K562 (cell line): Measurements from ENCODE around the gene PAQR7. TPM values are rescaled to one million over a fixed set of nuclear protein-coding genes. Genes with fewer than 3 reads are reported as not detected.

Experiments used
- ATAC-seq: fragments of 200-7000 bp; cut with Tn5 transposase; 3 replicates; pipeline ENCODE4 v1.9.1; 2020; ENCODE audit warnings: moderate library complexity
- BruUV-seq: library from RNA; stranded (reverse); fragments of 400-500 nt; replicated peaks from 2 replicates; lab custom pipeline; 2021; lab: Mats Ljungman, UMichigan
- CTCF ChIA-PET: fragments of 300-600 bp; formaldehyde crosslinking; extraction: SDS; loops from one replicate; lab custom pipeline; 2021; ENCODE audit warnings: low intra/inter-chr PET ratio; lab: Yijun Ruan, JAX
- POLR2A ChIA-PET: fragments of 300-600, 350-650 bp; sonication (Branson Sonifier 250); formaldehyde crosslinking; extraction: SDS; loops from one replicate; lab custom pipeline; 2021; ENCODE audit warnings: antibody characterized with exemption, inconsistent platforms; lab: Yijun Ruan, JAX
- DNase-seq, 4 experiments: peaks; one replicate each; pipeline versions ENCODE4 v3.0.0 to v3.0.0-alpha.2; 2011 to 2018; ENCODE audit warnings: low spot score in 3 of 4, mixed read lengths in 3 of 4; ENCODE audit errors: extremely low read depth in 1 of 4
- FAIRE-seq: peaks from 2 replicates; lab custom pipeline; 2011; peaks lifted over from hg19 to GRCh38; lab: Jason Lieb, UNC
- H2AFZ ChIP-seq: 2 replicates; pipeline ENCODE4 v1.6.0; 2011; ENCODE audit warnings: low read depth, low read length, control low read depth, inconsistent platforms
- H3K27ac ChIP-seq: fragments of 200-600 bp; 3 replicates; pipeline ENCODE4 v1.8.0; 2011; ENCODE audit warnings: low read depth, mild to moderate bottlenecking, control low read depth, inconsistent platforms, low read length, moderate library complexity, mixed read lengths; ENCODE audit errors: extremely low read depth
- H3K27me3 ChIP-seq, 2 experiments: fragments of 300-600 bp in 1 of 2; 2 replicates in 1 of 2; 3 replicates in 1 of 2; pipeline versions ENCODE4 v1.6.0 to v1.8.0; 2011; ENCODE audit warnings: inconsistent platforms in 2 of 2, low read length in 2 of 2, mild to moderate bottlenecking in 1 of 2, mixed read lengths in 1 of 2, moderate library complexity in 1 of 2; ENCODE audit not compliant: control insufficient read depth in 2 of 2, insufficient read depth in 2 of 2
- H3K36me3 ChIP-seq: fragments of 300-600 bp; 3 replicates; pipeline ENCODE4 v1.8.0; 2011; ENCODE audit warnings: mild to moderate bottlenecking, low read length, inconsistent platforms; ENCODE audit not compliant: control insufficient read depth, insufficient read depth
- H3K4me1 ChIP-seq, 2 experiments: fragments of 200-600 bp in 1 of 2; replicated peaks in 1 of 2; 2 replicates in 1 of 2; 3 replicates in 1 of 2; pipeline versions ENCODE4 v1.5.1 to v1.8.0; 2011; ENCODE audit warnings: inconsistent platforms in 2 of 2, low read length in 2 of 2, mild to moderate bottlenecking in 1 of 2, mixed read lengths in 1 of 2, moderate library complexity in 1 of 2; ENCODE audit not compliant: control insufficient read depth in 2 of 2, insufficient read depth in 2 of 2
- H3K4me2 ChIP-seq: 2 replicates; pipeline ENCODE4 v1.6.1; 2011; ENCODE audit warnings: low read length, control low read depth, inconsistent platforms, mixed read lengths; ENCODE audit not compliant: insufficient read depth
- H3K4me3 ChIP-seq: fragments of 200-600 bp; sonication (generic), shearing (Covaris generic); 2 replicates; pipeline ENCODE4 v1.5.1; 2016; ENCODE audit warnings: control low read depth, inconsistent platforms
- H3K79me2 ChIP-seq: fragments of 200-600 bp; 3 replicates; pipeline ENCODE4 v1.8.0; 2011; ENCODE audit warnings: low read length, inconsistent platforms; ENCODE audit not compliant: control insufficient read depth, insufficient read depth
- H3K9ac ChIP-seq, 2 experiments: 2 replicates each; pipeline versions ENCODE4 v1.6.0 to v1.6.1; 2011; ENCODE audit warnings: low read depth in 2 of 2, low read length in 2 of 2, control low read depth in 1 of 2, inconsistent platforms in 1 of 2, mild to moderate bottlenecking in 1 of 2, mixed read lengths in 1 of 2; ENCODE audit not compliant: insufficient read depth in 1 of 2
- H3K9me1 ChIP-seq: one replicate; pipeline ENCODE4 v1.6.0; 2011; ENCODE audit warnings: inconsistent platforms, mild to moderate bottlenecking, low read length, moderate library complexity; ENCODE audit not compliant: control insufficient read depth, insufficient read depth
- H3K9me3 ChIP-seq: replicated peaks from 2 replicates; pipeline ENCODE4 v1.5.1; 2011; ENCODE audit warnings: low read depth, low read length, inconsistent platforms; ENCODE audit not compliant: control insufficient read depth, insufficient read depth
- H4K20me1 ChIP-seq: replicated peaks from 2 replicates; pipeline ENCODE4 v1.6.1; 2011; ENCODE audit warnings: low read length, inconsistent platforms, mixed read lengths; ENCODE audit not compliant: control insufficient read depth, insufficient read depth
- ETV6 ChIP-seq, 3 experiments: fragments of 150-350 bp in 1 of 3; sonication (generic) in 1 of 3; formaldehyde crosslinking in 1 of 3; IDR thresholded peaks; 2 replicates each; pipeline versions ENCODE4 v1.6.1 to v1.8.0; 2014 to 2022; ENCODE audit warnings: borderline replicate concordance in 2 of 3, low read depth in 2 of 3, antibody characterized with exemption in 1 of 3, low read length in 1 of 3, mild to moderate bottlenecking in 1 of 3, missing genetic modification reagents in 1 of 3
- GTF2E2 ChIP-seq: fragments of 200-800 bp; sonication (Bioruptor generic); IDR thresholded peaks from 2 replicates; pipeline ENCODE4 v1.6.1; 2016; ENCODE audit warnings: missing genetic modification characterization, missing compliant biosample characterization
- NR2F6 ChIP-seq: fragments of 450-650 bp; formaldehyde crosslinking; IDR thresholded peaks from 2 replicates; pipeline ENCODE4 v1.4.0; 2020; ENCODE audit warnings: mild to moderate bottlenecking
- POU5F1 ChIP-seq: fragments of 150-350 bp; IDR thresholded peaks from 2 replicates; pipeline ENCODE4 v1.6.1; 2014; ENCODE audit warnings: borderline replicate concordance, low read length, low read depth, mild to moderate bottlenecking; ENCODE audit not compliant: partially characterized antibody
- PRMT5 ChIP-seq: sonication (generic); formaldehyde crosslinking; IDR thresholded peaks from 2 replicates; pipeline ENCODE4 v1.5.0; 2020; ENCODE audit warnings: missing genetic modification reagents
- RBM14 ChIP-seq: fragments of 200-400 bp; formaldehyde crosslinking; IDR thresholded peaks from 2 replicates; pipeline ENCODE4 v1.6.1; 2018; ENCODE audit warnings: low read depth, mild to moderate bottlenecking, low read length, moderate library complexity, borderline replicate concordance; ENCODE audit not compliant: insufficient read depth
- XRCC5 ChIP-seq: fragments of 200-400 bp; formaldehyde crosslinking; IDR thresholded peaks from 2 replicates; pipeline ENCODE4 v1.6.1; 2017; ENCODE audit warnings: low read depth, mild to moderate bottlenecking, low read length
- ZKSCAN1 ChIP-seq: fragments of 150-350 bp; IDR thresholded peaks from 2 replicates; pipeline ENCODE4 v1.6.1; 2016; ENCODE audit warnings: low read depth, low read length
- ZNF121 ChIP-seq: sonication (generic); formaldehyde crosslinking; conservative IDR thresholded peaks from 2 replicates; pipeline ENCODE4 v1.8.0; 2022; ENCODE audit warnings: missing genetic modification reagents
- ZNF133 ChIP-seq: fragments of 250-450 bp; sonication (Bioruptor Pico); IDR thresholded peaks from 2 replicates; pipeline ENCODE4 v1.4.0; 2020; ENCODE audit warnings: mild to moderate bottlenecking
- WGBS: fragments of 100-300 bp; shearing (Covaris generic); methylation state at CpG from one replicate; pipeline ENCODE4 v1.1.6; 2016; ENCODE audit warnings: low coverage, mixed read lengths; ENCODE audit not compliant: insufficient coverage; ENCODE audit errors: missing lambda C conversion rate; 5-methylcytosine and 5-hydroxymethylcytosine counted together
- in situ Hi-C: fragments of 300-500 bp; cut with MboI; formaldehyde crosslinking; loops from 4 replicates; pipeline ENCODE4 v1.15.0; 2018; ENCODE audit warnings: inconsistent platforms, mixed read lengths
- intact Hi-C: fragments of 100-400 bp; cut with micrococcal nuclease; formaldehyde crosslinking; loops from 2 replicates; pipeline ENCODE4 v1.14.2; 2022
- polyA plus RNA-seq, 8 experiments: library from polyadenylated mRNA; depleted of rRNA in 4 of 8; stranded (reverse) in 5 of 8; unstranded in 3 of 8; fragments of >200 nt; fragmentation: Nextera tagmentation in 2 of 8; fragmentation: Illumina TruSeq in 1 of 8; extraction: Ambion mirVana in 2 of 8; extraction: Trizol in 1 of 8; gene quantifications; 2 replicates each; pipeline versions ENCODE4 v1.2.1 to v1.2.3, GENCODE V29; 2011 to 2014; ENCODE audit warnings: inconsistent platforms in 1 of 8, missing spikeins in 1 of 8
- total RNA-seq, 7 experiments: library from RNA; depleted of rRNA in 6 of 7; stranded (reverse); fragments of >200 nt in 6 of 7; fragmentation: Illumina TruSeq in 2 of 7; extraction: Trizol in 2 of 7; gene quantifications; 2 replicates each; pipeline versions ENCODE4 v1.2.1 to v1.2.3, GENCODE V29; 2011 to 2021; ENCODE audit warnings: low replicate concordance in 1 of 7
- TF ChIP-seq, protein P1 (sequence below): fragments of 250-450 bp; sonication (Bioruptor Pico); IDR thresholded peaks from 2 replicates; pipeline ENCODE4 v1.8.0; 2022; ENCODE audit warnings: moderate library complexity, mild to moderate bottlenecking, inconsistent platforms
- TF ChIP-seq, protein P2 (sequence below): sonication (generic); formaldehyde crosslinking; IDR thresholded peaks from 2 replicates; pipeline ENCODE4 v1.8.1; 2023; ENCODE audit warnings: mild to moderate bottlenecking, missing genetic modification reagents

Gene PAQR7
- total and polyA plus RNA-seq, 9 of the 15 experiments (the other 6 are each of a cell fraction or from before 2014, with no cell fraction given) = 1.1 to 5.2 (median 2.6) TPM

GRCh38 chr1:25864434-25864833 is 11.1 kb downstream of the PAQR7 start:
- POLR2A ChIA-PET = interaction anchor here (0.6 to 1.6 kb wide), 5 partner anchors 16 to 55 kb away, joined by 3 to 4 read pairs (median 3); no protein-coding TSS in a partner anchor
- Histone ChIP-seq H3K27ac (no peak overlapping the region), H3K79me2 (peaks cover 14% of the 10 kb centered on the region), H3K4me3 (no peak overlapping the region), H3K9ac (peak overlapping the region in 1 of 2 experiments; percentile 10; a peak in 1 of 4 replicates), H2AFZ (no peak overlapping the region), H3K4me2 (no peak overlapping the region), H3K9me1 (no peaks in the 10 kb centered on the region), H4K20me1 (no peaks in the 10 kb centered on the region), H3K27me3 (no peaks in the 10 kb centered on the region), H3K9me3 (no peaks in the 10 kb centered on the region), H3K4me1 (peaks cover 21 to 42% of the 10 kb centered on the region in 2 experiments), H3K36me3 (peaks cover 11% of the 10 kb centered on the region; the same call in 1 of the 3 replicates)
- intact Hi-C loops = loop anchor here (5.0 kb wide), 1 partner anchor 368 kb away; the partner anchor contains the start of gene CEP85
- 85% methylated on average over 3 of the region's 3 CpGs for WGBS
- BruUV-seq = no TSS peak
- DNase-seq (no peak), ATAC-seq (no peak), FAIRE-seq (no peak)
- CTCF ChIA-PET = no interaction called here
- in situ Hi-C loops = no loop called here
- no peak for TF ChIP-seq NR2F6
- peak; percentile 69; the same call in 1 of the 2 replicates for TF ChIP-seq ZNF121 (CRISPR knock-in tag)

DNA sequence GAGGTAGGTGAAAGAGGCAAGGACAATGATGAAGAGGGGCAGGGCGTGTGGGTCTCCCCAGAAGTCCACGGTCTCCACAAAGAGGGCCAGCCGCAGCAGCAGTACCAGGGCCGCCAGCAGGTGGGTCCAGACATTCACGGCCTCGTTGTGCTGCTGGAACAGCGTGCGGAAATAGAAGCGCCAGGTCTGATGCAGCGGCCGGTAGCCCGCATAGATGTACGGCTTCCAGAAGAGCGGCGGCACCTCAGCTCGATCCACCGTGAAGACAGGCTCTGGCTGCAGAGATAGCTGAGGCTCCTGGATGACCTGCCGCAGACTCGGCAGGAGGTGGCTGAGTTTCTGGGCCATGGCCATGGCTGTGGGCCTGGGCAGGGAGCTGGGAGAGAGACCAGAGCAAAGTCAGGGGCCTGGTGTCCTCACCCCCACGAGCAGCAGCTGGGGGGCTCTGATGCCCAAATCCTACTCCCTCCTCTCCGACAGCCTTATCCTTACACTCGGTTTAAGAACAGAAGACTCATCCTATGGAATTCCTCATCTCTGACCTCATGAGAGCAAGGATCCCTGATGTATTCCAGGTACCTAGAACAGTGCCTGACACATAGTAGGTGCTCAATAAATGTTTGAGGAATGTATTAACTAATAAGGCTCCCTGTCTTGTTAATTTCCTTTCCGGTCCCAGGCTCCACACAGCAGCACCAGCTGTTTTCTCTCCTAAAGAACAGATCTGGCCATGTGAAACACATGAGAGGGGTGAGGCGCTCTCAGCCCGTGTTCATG is 11.8 kb downstream of the PAQR7 start:
- in situ Hi-C loops (no loop called here), intact Hi-C loops (loop anchor here (5.0 kb wide), 1 partner anchor 369 kb away; the partner anchor contains the start of gene CEP85)
- 84% methylated on average over 25 of the region's 25 CpGs for WGBS
- ATAC-seq = no peak
- peak in 1 of 4 experiments; percentile 14 for DNase-seq
- peaks cover 21% of the 10 kb centered on the region for H3K79me2 ChIP-seq
- no peak overlapping the region for H3K27ac ChIP-seq
- no peaks in the 10 kb centered on the region for H3K9me3 ChIP-seq
- no peak for FAIRE-seq
- POLR2A ChIA-PET = interaction anchor here (0.6 to 2.0 kb wide), 6 partner anchors 8 to 146 kb away, joined by 3 to 4 read pairs (median 4); no protein-coding TSS in a partner anchor
- no peaks in the 10 kb centered on the region; the same call in 1 of the 2 replicates for H4K20me1 ChIP-seq
- CTCF ChIA-PET = no interaction called here
- peaks cover 11% of the 10 kb centered on the region; the same call in 1 of the 3 replicates for H3K36me3 ChIP-seq
- peak overlapping the region in 1 of 2 experiments; percentile 2; a peak in 2 of 4 replicates for H3K9ac ChIP-seq
- BruUV-seq = no TSS peak
- H2AFZ ChIP-seq = no peak overlapping the region
- H3K4me3 ChIP-seq = no peak overlapping the region
- no peak overlapping the region for H3K4me2 ChIP-seq
- no peaks in the 10 kb centered on the region for H3K27me3 ChIP-seq
- no peaks in the 10 kb centered on the region for H3K9me1 ChIP-seq
- peaks cover 21 to 49% of the 10 kb centered on the region in 2 experiments for H3K4me1 ChIP-seq
- no peak for TF ChIP-seq PRMT5
- TF ChIP-seq, protein P1, sequence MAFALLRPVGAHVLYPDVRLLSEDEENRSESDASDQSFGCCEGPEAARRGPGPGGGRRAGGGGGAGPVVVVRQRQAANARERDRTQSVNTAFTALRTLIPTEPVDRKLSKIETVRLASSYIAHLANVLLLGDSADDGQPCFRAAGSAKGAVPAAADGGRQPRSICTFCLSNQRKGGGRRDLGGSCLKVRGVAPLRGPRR (CRISPR knock-in tag) = no peak
- peak; percentile 91 for TF ChIP-seq ZKSCAN1
- TF ChIP-seq, protein P2, sequence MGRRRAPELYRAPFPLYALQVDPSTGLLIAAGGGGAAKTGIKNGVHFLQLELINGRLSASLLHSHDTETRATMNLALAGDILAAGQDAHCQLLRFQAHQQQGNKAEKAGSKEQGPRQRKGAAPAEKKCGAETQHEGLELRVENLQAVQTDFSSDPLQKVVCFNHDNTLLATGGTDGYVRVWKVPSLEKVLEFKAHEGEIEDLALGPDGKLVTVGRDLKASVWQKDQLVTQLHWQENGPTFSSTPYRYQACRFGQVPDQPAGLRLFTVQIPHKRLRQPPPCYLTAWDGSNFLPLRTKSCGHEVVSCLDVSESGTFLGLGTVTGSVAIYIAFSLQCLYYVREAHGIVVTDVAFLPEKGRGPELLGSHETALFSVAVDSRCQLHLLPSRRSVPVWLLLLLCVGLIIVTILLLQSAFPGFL = no peak
- TF ChIP-seq RBM14 = no peak
- no peak for TF ChIP-seq ZNF133
- no peak for TF ChIP-seq POU5F1
- no peak for TF ChIP-seq ETV6 (IDR thresholded peaks at IDR 0.05; ENCODE audit: borderline replicate concordance in 1 of 2, low read depth in 2 of 2, low read length in 1 of 2)
- TF ChIP-seq ETV6 (CRISPR knock-in tag; IDR thresholded peaks at IDR 0.05; ENCODE audit: borderline replicate concordance) = no peak
- no peak for TF ChIP-seq XRCC5
- TF ChIP-seq GTF2E2 = no peak
